Cortex of kidney (tissue), 1 donor: ENCODE measurements around the gene LAYN.

ENCODE experiments used
- DNase-seq: peaks from one replicate; lab custom pipeline; 2025; lab: John Stamatoyannopoulos, UW

LAYN gene

GRCh38 chr11:111540114-111540936 is at the start of gene LAYN:
Gene LAYN, plus strand, starts transcription at chr11:111540720. Its CDS starts 124 bp downstream, at chr11:111540844.
- DNase-seq, result no peak

GRCh38 chr11:111494040-111494439 is 46.5 kb upstream of the LAYN start:
- no peak for DNase-seq

- no peak for DNase-seq
Observed at GRCh38 chr11:111499483-111499882, 41.0 kb upstream of the LAYN start.

- no peak for DNase-seq
Observed at GRCh38 chr11:111500481-111500880, 40.0 kb upstream of the LAYN start.

GRCh38 chr11:111502611-111503010 is 37.9 kb upstream of the LAYN start:
- no peak for DNase-seq

GRCh38 chr11:111510311-111510710 is 30.2 kb upstream of the LAYN start:
- no peak for DNase-seq

- no peak for DNase-seq
Observed at GRCh38 chr11:111512296-111513239, 28.0 kb upstream of the LAYN start, which contains the start of gene BTG4. Gene BTG4, minus strand, starts transcription at chr11:111512386. Its CDS starts 13,610 bp downstream, at chr11:111498776.

GRCh38 chr11:111513240-111513605 is 27.3 kb upstream of the LAYN start:
- no peak for DNase-seq

- DNase-seq, result no peak
Observed at GRCh38 chr11:111514216-111515031, 26.1 kb upstream of the LAYN start, which contains the start of gene HOATZ. Gene HOATZ, plus strand, starts transcription at chr11:111514778. Its CDS starts 7 bp downstream, at chr11:111514785.

- no peak for DNase-seq
Observed at GRCh38 chr11:111515591-111515990, 24.9 kb upstream of the LAYN start.

- no peak for DNase-seq
Observed at GRCh38 chr11:111518668-111519067, 21.9 kb upstream of the LAYN start.

- DNase-seq, result no peak
Observed at GRCh38 chr11:111520560-111520959, 20.0 kb upstream of the LAYN start.

- DNase-seq, result no peak
Observed at GRCh38 chr11:111521135-111521534, 19.4 kb upstream of the LAYN start.

- no peak for DNase-seq
Observed at GRCh38 chr11:111522426-111522825, 18.1 kb upstream of the LAYN start.

GRCh38 chr11:111523343-111523742 is 17.2 kb upstream of the LAYN start:
- no peak for DNase-seq

GRCh38 chr11:111524056-111524455 is 16.5 kb upstream of the LAYN start:
- DNase-seq, result no peak

- no peak for DNase-seq
Observed at GRCh38 chr11:111525456-111525855, 15.1 kb upstream of the LAYN start.

- DNase-seq, result no peak
Observed at GRCh38 chr11:111526501-111526900, 14.0 kb upstream of the LAYN start.

- DNase-seq, result no peak
Observed at GRCh38 chr11:111527279-111527678, 13.2 kb upstream of the LAYN start.

- no peak for DNase-seq
Observed at GRCh38 chr11:111528557-111528956, 12.0 kb upstream of the LAYN start.

GRCh38 chr11:111530091-111530490 is 10.4 kb upstream of the LAYN start:
- DNase-seq, result no peak

GRCh38 chr11:111531136-111531535 is 9.4 kb upstream of the LAYN start:
- no peak for DNase-seq
